IMR-90 (cell line): ENCODE results near the gene DGKB.

Experiments used
- BHLHE40 ChIP-seq: fragments of 150-350 bp; IDR thresholded peaks from 2 replicates; pipeline ENCODE4 v1.6.1; 2016; ENCODE audit warnings: mild to moderate bottlenecking, low read depth, low read length
- CEBPB ChIP-seq: IDR thresholded peaks from 2 replicates; pipeline ENCODE4 v1.6.1; 2012; ENCODE audit warnings: low read depth, low read length, improper control_type of control experiment
- CHD1 ChIP-seq: IDR thresholded peaks from 2 replicates; pipeline ENCODE4 v1.6.1; 2012; ENCODE audit warnings: low read depth, low read length, improper control_type of control experiment
- MAFK ChIP-seq: IDR thresholded peaks from 2 replicates; pipeline ENCODE4 v1.6.1; 2012; ENCODE audit warnings: low read depth, low read length, improper control_type of control experiment
- MAZ ChIP-seq: IDR thresholded peaks from 2 replicates; pipeline ENCODE4 v1.6.1; 2012; ENCODE audit warnings: low read depth, mild to moderate bottlenecking, low read length, improper control_type of control experiment, moderate library complexity, borderline replicate concordance
- MXI1 ChIP-seq: IDR thresholded peaks from 2 replicates; pipeline ENCODE4 v1.6.1; 2012; ENCODE audit warnings: low read depth, mild to moderate bottlenecking, low read length, moderate library complexity, borderline replicate concordance
- POLR2A ChIP-seq: IDR thresholded peaks from 2 replicates; pipeline ENCODE4 v1.6.1; 2012; ENCODE audit warnings: mild to moderate bottlenecking, low read depth, low read length
- RAD21 ChIP-seq: IDR thresholded peaks from 2 replicates; pipeline ENCODE4 v1.6.1; 2012; ENCODE audit warnings: low read length, improper control_type of control experiment
- RCOR1 ChIP-seq: IDR thresholded peaks from 2 replicates; pipeline ENCODE4 v1.6.1; 2012; ENCODE audit warnings: mild to moderate bottlenecking, low read length, improper control_type of control experiment; ENCODE audit not compliant: insufficient replicate concordance
- SMC3 ChIP-seq: fragments of 150-350 bp; IDR thresholded peaks from 2 replicates; pipeline ENCODE4 v1.6.1; 2016; ENCODE audit warnings: low read depth, mild to moderate bottlenecking, antibody characterized with exemption, low read length, moderate library complexity
- USF2 ChIP-seq: fragments of 150-350 bp; IDR thresholded peaks from 2 replicates; pipeline ENCODE4 v1.6.1; 2017; ENCODE audit warnings: mild to moderate bottlenecking, antibody characterized with exemption, low read length, low read depth
- TF ChIP-seq, protein P1 (sequence below): conservative IDR thresholded peaks from 2 replicates; pipeline ENCODE4 v1.5.1; 2012; ENCODE audit warnings: mild to moderate bottlenecking, low read depth, low read length, improper control_type of control experiment
- TF ChIP-seq, protein P2 (sequence below): fragments of 150-350 bp; IDR thresholded peaks from 2 replicates; pipeline ENCODE4 v1.6.1; 2016; ENCODE audit warnings: low read depth, mild to moderate bottlenecking, low read length, moderate library complexity, borderline replicate concordance

GRCh38 chr7:14902589-14903067 is at the start of gene DGKB:
- TF ChIP-seq, protein P1, sequence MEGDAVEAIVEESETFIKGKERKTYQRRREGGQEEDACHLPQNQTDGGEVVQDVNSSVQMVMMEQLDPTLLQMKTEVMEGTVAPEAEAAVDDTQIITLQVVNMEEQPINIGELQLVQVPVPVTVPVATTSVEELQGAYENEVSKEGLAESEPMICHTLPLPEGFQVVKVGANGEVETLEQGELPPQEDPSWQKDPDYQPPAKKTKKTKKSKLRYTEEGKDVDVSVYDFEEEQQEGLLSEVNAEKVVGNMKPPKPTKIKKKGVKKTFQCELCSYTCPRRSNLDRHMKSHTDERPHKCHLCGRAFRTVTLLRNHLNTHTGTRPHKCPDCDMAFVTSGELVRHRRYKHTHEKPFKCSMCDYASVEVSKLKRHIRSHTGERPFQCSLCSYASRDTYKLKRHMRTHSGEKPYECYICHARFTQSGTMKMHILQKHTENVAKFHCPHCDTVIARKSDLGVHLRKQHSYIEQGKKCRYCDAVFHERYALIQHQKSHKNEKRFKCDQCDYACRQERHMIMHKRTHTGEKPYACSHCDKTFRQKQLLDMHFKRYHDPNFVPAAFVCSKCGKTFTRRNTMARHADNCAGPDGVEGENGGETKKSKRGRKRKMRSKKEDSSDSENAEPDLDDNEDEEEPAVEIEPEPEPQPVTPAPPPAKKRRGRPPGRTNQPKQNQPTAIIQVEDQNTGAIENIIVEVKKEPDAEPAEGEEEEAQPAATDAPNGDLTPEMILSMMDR, result no peak
- TF ChIP-seq MXI1 (no peak), RCOR1 (no peak), BHLHE40 (no peak), RAD21 (no peak), POLR2A (no peak), SMC3 (no peak), USF2 (no peak), CHD1 (no peak), MAZ (no peak), CEBPB (no peak), MAFK (no peak)
- TF ChIP-seq, protein P2, sequence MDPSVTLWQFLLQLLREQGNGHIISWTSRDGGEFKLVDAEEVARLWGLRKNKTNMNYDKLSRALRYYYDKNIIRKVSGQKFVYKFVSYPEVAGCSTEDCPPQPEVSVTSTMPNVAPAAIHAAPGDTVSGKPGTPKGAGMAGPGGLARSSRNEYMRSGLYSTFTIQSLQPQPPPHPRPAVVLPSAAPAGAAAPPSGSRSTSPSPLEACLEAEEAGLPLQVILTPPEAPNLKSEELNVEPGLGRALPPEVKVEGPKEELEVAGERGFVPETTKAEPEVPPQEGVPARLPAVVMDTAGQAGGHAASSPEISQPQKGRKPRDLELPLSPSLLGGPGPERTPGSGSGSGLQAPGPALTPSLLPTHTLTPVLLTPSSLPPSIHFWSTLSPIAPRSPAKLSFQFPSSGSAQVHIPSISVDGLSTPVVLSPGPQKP, result no peak
